Measurements from ENCODE around the gene TERT.

Gene TERT

GRCh38 chr5:1226231-1226630, 68.6 kb downstream of the TERT start:
- TF ChIP-seq CTCF (IDR thresholded peaks at IDR 0.05; ENCODE audit: control insufficient read depth, insufficient read depth, low read depth, low read length, missing control alignments): no peak
- H3K4me3 ChIP-seq (ENCODE audit: control insufficient read depth, low read depth, low read length): no peak overlapping the region
- DNase-seq (ENCODE audit: low read depth): no peak

GRCh38 chr5:1225081-1225480, 69.8 kb downstream of the TERT start, which contains the start of gene SLC6A18:
Gene SLC6A18, plus strand, starts transcription at chr5:1225381. Its CDS starts 97 bp downstream, at chr5:1225478.
- no peak for TF ChIP-seq CTCF (IDR thresholded peaks at IDR 0.05; ENCODE audit: control insufficient read depth, insufficient read depth, low read depth, low read length, missing control alignments)
- DNase-seq (ENCODE audit: low read depth): no peak
- no peak within 1 kb of the TSS for H3K4me3 ChIP-seq (ENCODE audit: control insufficient read depth, low read depth, low read length)

- H3K4me3 ChIP-seq (ENCODE audit: control insufficient read depth, low read depth, low read length): no peak overlapping the region
- no peak for TF ChIP-seq CTCF (IDR thresholded peaks at IDR 0.05; ENCODE audit: control insufficient read depth, insufficient read depth, low read depth, low read length, missing control alignments)
- DNase-seq (ENCODE audit: low read depth): no peak
These were observed 70.2 kb downstream of the TERT start for GRCh38 chr5:1224631-1225030.

- no peak overlapping the region for H3K4me3 ChIP-seq (ENCODE audit: control insufficient read depth, low read depth, low read length)
- no peak for TF ChIP-seq CTCF (IDR thresholded peaks at IDR 0.05; ENCODE audit: control insufficient read depth, insufficient read depth, low read depth, low read length, missing control alignments)
- no peak for DNase-seq (ENCODE audit: low read depth)
These were observed 71.6 kb downstream of the TERT start for GRCh38 chr5:1223278-1223670.

- TF ChIP-seq CTCF (IDR thresholded peaks at IDR 0.05; ENCODE audit: control insufficient read depth, insufficient read depth, low read depth, low read length, missing control alignments): no peak
- no peak overlapping the region for H3K4me3 ChIP-seq (ENCODE audit: control insufficient read depth, low read depth, low read length)
- DNase-seq (ENCODE audit: low read depth): no peak
These were observed 72.1 kb downstream of the TERT start for GRCh38 chr5:1222621-1223277.

- no peak overlapping the region for H3K4me3 ChIP-seq (ENCODE audit: control insufficient read depth, low read depth, low read length)
- DNase-seq (ENCODE audit: low read depth): no peak
- no peak for TF ChIP-seq CTCF (IDR thresholded peaks at IDR 0.05; ENCODE audit: control insufficient read depth, insufficient read depth, low read depth, low read length, missing control alignments)
These were observed 72.7 kb downstream of the TERT start for GRCh38 chr5:1222147-1222546.

Data from AG09309 (cell line).